GM18526 (cell line): ENCODE measurements around the gene TOP2B.

Experiments
- POLR2A ChIP-seq: IDR thresholded peaks from 3 replicates; pipeline ENCODE4 v1.6.1; 2011; ENCODE audit not compliant: insufficient read length; ENCODE audit errors: extremely low read depth

TOP2B gene

GRCh38 chr3:25654576-25654975 lies 10.1 kb downstream of the TOP2B start:
- no peak for TF ChIP-seq POLR2A

GRCh38 chr3:25653322-25653721 lies 11.4 kb downstream of the TOP2B start:
- no peak for TF ChIP-seq POLR2A

- TF ChIP-seq POLR2A = no peak
These were observed 11.8 kb downstream of the TOP2B start for GRCh38 chr3:25652921-25653320.

- no peak for TF ChIP-seq POLR2A
These were observed 15.5 kb downstream of the TOP2B start for GRCh38 chr3:25648925-25649830.

GRCh38 chr3:25648107-25648535 lies 16.6 kb downstream of the TOP2B start:
- TF ChIP-seq POLR2A = no peak

GRCh38 chr3:25635038-25635437 lies 29.7 kb downstream of the TOP2B start:
- no peak for TF ChIP-seq POLR2A

GRCh38 chr3:25633919-25634318 lies 30.8 kb downstream of the TOP2B start:
- TF ChIP-seq POLR2A = no peak

GRCh38 chr3:25631989-25632388 lies 32.7 kb downstream of the TOP2B start:
- TF ChIP-seq POLR2A = no peak

- no peak for TF ChIP-seq POLR2A
These were observed 43.6 kb downstream of the TOP2B start for GRCh38 chr3:25621087-25621486.

- TF ChIP-seq POLR2A = no peak
These were observed 44.2 kb downstream of the TOP2B start for GRCh38 chr3:25620493-25620892.

- no peak for TF ChIP-seq POLR2A
These were observed 45.3 kb downstream of the TOP2B start for GRCh38 chr3:25619382-25619781.

- TF ChIP-seq POLR2A = no peak
These were observed 46.7 kb downstream of the TOP2B start for GRCh38 chr3:25618028-25618427.

GRCh38 chr3:25611193-25611592 lies 53.5 kb downstream of the TOP2B start:
- no peak for TF ChIP-seq POLR2A

GRCh38 chr3:25610779-25611178 lies 53.9 kb downstream of the TOP2B start:
- TF ChIP-seq POLR2A = no peak

GRCh38 chr3:25610167-25610566 lies 54.5 kb downstream of the TOP2B start:
- no peak for TF ChIP-seq POLR2A

GRCh38 chr3:25604107-25604805 lies 60.5 kb downstream of the TOP2B start:
- TF ChIP-seq POLR2A = no peak

- TF ChIP-seq POLR2A = no peak
These were observed 61.0 kb downstream of the TOP2B start for GRCh38 chr3:25603703-25604102.

GRCh38 chr3:25597535-25598101 lies 67.1 kb downstream of the TOP2B start:
- TF ChIP-seq POLR2A = no peak
